Thymus (tissue), 11 donors: ENCODE results near the gene TLL2. TPM values are rescaled to one million over a fixed set of nuclear protein-coding genes. Genes with fewer than 3 reads are reported as not detected.

Source experiments
- DNase-seq, 9 donors: peaks; one replicate each; pipeline ENCODE4 v3.0.0-alpha.2; 2013; ENCODE audit warnings: low spot score in 9 of 9, low read depth in 6 of 9, missing footprints in 1 of 9
- H3K27ac ChIP-seq, 2 donors: one replicate each; pipeline ENCODE4 v1.5.1; 2013; ENCODE audit warnings: control low read depth in 1 of 2, low read depth in 1 of 2, low read length in 1 of 2, mild to moderate bottlenecking in 1 of 2, moderate library complexity in 1 of 2
- H3K27me3 ChIP-seq, 2 donors: one replicate each; pipeline ENCODE4 v1.5.1; 2013; ENCODE audit warnings: low read length in 1 of 2; ENCODE audit not compliant: control insufficient read depth in 2 of 2, insufficient read depth in 1 of 2
- H3K36me3 ChIP-seq, 2 donors: one replicate each; pipeline ENCODE4 v1.5.1; 2013; ENCODE audit warnings: low read length in 1 of 2, mild to moderate bottlenecking in 1 of 2, moderate library complexity in 1 of 2; ENCODE audit not compliant: control insufficient read depth in 2 of 2, insufficient read depth in 2 of 2
- H3K4me1 ChIP-seq, 2 donors: one replicate each; pipeline ENCODE4 v1.5.1; 2013; ENCODE audit warnings: low read length in 2 of 2; ENCODE audit not compliant: control insufficient read depth in 2 of 2, insufficient read depth in 2 of 2
- H3K4me3 ChIP-seq, 2 donors: one replicate each; pipeline ENCODE4 v1.5.1; 2013; ENCODE audit warnings: low read length in 2 of 2, control low read depth in 1 of 2, mild to moderate bottlenecking in 1 of 2
- H3K9me3 ChIP-seq, 2 donors: one replicate each; pipeline ENCODE4 v1.5.1; 2013; ENCODE audit warnings: low read length in 1 of 2, mild to moderate bottlenecking in 1 of 2; ENCODE audit not compliant: control insufficient read depth in 2 of 2, insufficient read depth in 1 of 2
- WGBS: extraction: QIAGEN DNeasy Blood & Tissue Kit; methylation state at CpG from one replicate; pipeline ENCODE4 v1.1.7; 2013; 5-methylcytosine and 5-hydroxymethylcytosine counted together
- polyA plus RNA-seq: library from polyadenylated mRNA; stranded (reverse); fragments of 200-250 nt; gene quantifications from one replicate; pipeline ENCODE4 v1.2.3, GENCODE V29; 2013
- total RNA-seq: library from RNA; stranded (reverse); fragments of 120-200 nt; gene quantifications from one replicate; pipeline ENCODE4 v1.2.4, GENCODE V29; 2013
- donor health status: healthy.

The TLL2 gene
- total and polyA plus RNA-seq, 2 donors = 0.05 to 0.23 TPM

DNA sequence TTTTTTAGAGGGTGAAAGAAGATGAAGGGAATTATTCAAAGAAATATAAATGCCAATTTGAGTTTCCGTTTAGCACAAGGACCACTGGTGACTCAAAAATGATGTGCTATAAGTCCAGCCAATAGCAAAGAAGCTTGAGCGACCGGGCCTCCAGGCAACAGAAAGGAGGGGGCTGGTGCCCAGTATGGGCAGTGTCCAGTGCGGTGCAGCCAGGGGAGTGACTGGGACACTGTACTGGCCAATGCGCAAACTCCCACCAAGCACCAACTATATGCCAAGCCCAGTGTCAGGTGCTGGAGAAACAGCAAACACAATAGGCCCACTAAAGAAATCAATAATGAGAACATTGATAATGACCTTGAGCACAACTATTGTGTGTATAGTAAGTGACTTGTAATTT lies 144.8 kb downstream of the TLL2 start:
- WGBS = 97% methylated on average over 5 of the region's 5 CpGs
- Histone ChIP-seq H3K9me3 (no peaks in the 10 kb centered on the region), H3K36me3 (no peaks in the 10 kb centered on the region), H3K27me3 (no peaks in the 10 kb centered on the region), H3K4me1 (no peaks in the 10 kb centered on the region), H3K4me3 (no peak overlapping the region), H3K27ac (no peak overlapping the region)
- DNase-seq = no peak

DNA sequence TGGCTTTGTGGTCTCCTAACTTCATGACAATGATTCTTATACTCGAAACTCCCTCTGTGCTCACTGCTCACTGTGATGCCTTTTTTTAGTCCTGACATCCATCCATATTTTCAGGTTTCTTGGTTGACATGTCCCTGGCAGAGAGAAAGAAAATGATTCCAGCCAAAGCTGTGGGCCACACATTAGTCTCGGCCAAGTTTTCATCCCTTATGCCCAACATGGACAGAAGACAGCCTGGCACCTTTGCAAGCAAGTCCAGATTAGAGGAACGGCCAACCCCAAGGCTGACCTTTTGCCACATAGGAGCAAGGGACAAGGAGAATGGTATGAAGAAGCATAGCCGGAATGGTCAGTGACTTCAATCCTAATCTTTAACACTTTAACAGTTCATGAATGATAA lies 146.3 kb downstream of the TLL2 start:
- Histone ChIP-seq H3K9me3 (no peaks in the 10 kb centered on the region), H3K27me3 (no peaks in the 10 kb centered on the region), H3K36me3 (no peaks in the 10 kb centered on the region), H3K27ac (no peak overlapping the region), H3K4me3 (no peak overlapping the region), H3K4me1 (no peaks in the 10 kb centered on the region)
- DNase-seq = no peak
- WGBS = 96% methylated on average over 4 of the region's 4 CpGs

DNA sequence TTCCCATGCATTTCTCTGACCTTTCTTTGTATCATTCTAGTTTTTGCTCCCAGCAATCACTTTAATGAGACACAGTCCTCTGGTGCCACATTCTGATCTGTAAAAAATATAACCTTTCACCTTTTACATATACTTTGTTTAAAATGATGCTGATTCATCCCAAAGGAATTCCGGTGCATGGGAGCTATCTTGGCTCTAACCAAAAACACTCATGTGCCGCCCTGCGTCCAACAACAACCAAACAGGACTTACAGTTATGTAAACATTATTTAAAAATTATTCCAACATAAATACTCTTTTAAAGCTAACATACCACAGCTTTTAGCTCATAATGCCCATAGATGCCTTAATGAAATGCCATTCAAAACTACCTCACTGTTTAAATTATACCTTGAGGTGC lies 147.2 kb downstream of the TLL2 start:
- no peak for DNase-seq
- Histone ChIP-seq H3K27ac (no peak overlapping the region), H3K36me3 (no peaks in the 10 kb centered on the region), H3K27me3 (no peaks in the 10 kb centered on the region), H3K4me1 (no peaks in the 10 kb centered on the region), H3K4me3 (no peak overlapping the region), H3K9me3 (no peaks in the 10 kb centered on the region)
- WGBS = 97% methylated on average over 3 of the region's 3 CpGs

DNA sequence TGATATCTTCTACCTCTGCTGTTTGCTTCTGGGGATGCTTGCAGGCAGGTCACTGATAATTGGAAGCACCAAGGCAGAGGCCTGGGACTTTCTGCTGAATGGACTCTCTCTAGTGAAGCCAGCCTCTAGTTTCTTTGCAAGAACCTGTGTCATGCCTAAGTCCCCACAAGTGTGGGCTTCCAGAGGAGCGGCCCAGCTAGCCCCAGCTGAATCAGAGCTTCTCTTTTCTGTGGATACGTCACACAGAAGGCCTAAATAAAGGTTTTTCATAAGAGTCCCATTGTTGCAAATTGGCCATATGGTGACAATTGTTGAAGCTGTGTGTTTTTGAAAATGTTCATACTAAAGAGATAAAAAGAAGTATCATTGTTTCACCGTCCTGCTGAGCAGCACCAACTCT lies 148.2 kb downstream of the TLL2 start:
- no peak for DNase-seq
- no peaks in the 10 kb centered on the region for H3K36me3 ChIP-seq
- no peaks in the 10 kb centered on the region for H3K27me3 ChIP-seq
- no peaks in the 10 kb centered on the region for H3K4me1 ChIP-seq
- 94% methylated on average over 3 of the region's 3 CpGs for WGBS
- no peaks in the 10 kb centered on the region for H3K9me3 ChIP-seq
- H3K27ac ChIP-seq = no peak overlapping the region
- H3K4me3 ChIP-seq = no peak overlapping the region

DNA sequence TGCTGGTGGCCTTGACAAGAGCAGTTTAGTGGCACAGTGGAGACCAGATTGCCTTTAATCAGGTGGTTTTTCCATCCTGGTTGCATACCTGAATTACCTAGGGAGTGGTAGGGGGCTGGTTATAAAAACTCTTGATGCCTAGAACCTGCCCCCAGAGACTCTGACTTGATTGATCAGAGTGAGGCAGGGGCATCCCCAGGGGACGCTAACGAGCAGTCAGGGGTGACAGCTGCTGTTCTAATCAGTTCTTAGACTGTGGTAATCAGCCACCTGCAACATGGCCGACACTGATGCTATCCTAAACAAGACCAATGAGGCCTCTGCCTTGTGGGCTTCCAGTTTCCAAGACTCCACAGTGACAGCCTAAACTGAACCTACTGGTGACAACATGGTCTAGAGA lies 153.0 kb downstream of the TLL2 start:
- Histone ChIP-seq H3K36me3 (peaks cover 0 to 14% of the 10 kb centered on the region in 2 donors), H3K27ac (no peak overlapping the region)

DNA sequence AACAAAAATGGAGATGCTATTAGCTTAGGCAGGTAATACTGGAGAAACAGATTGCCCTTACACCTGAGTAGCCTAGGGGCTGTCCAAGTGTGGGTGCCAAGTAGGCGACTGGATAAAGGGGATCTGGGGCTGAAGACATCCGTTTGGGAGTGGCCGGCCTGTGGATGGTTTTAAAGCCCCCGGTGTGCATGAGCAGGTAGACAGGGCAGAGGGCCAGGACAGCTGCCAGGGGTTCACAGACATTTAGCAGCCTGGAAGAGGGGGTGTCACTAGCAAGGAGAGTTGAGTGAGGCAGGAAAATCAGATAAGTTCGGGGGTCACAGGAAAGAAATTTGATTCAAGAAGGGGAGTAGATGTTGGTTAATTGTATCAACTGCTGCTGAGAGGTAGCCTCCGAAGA lies 153.4 kb downstream of the TLL2 start:
- H3K36me3 ChIP-seq = peaks cover 0 to 17% of the 10 kb centered on the region in 2 donors
- 98% methylated on average over 6 of the region's 6 CpGs for WGBS
- H3K27ac ChIP-seq = no peak overlapping the region
- H3K4me1 ChIP-seq = no peaks in the 10 kb centered on the region
- H3K27me3 ChIP-seq = peaks cover 0 to 6% of the 10 kb centered on the region in 2 donors
- no peaks in the 10 kb centered on the region for H3K9me3 ChIP-seq
- no peak overlapping the region for H3K4me3 ChIP-seq
- no peak for DNase-seq

More for the DNA sequence above, 153.0 kb downstream of the TLL2 start:
- no peaks in the 10 kb centered on the region for H3K9me3 ChIP-seq
- H3K4me1 ChIP-seq = no peaks in the 10 kb centered on the region
- DNase-seq = no peak
- H3K4me3 ChIP-seq = no peak overlapping the region
- 96% methylated on average over 3 of the region's 3 CpGs for WGBS
- peaks cover 0 to 6% of the 10 kb centered on the region in 2 donors for H3K27me3 ChIP-seq

DNA sequence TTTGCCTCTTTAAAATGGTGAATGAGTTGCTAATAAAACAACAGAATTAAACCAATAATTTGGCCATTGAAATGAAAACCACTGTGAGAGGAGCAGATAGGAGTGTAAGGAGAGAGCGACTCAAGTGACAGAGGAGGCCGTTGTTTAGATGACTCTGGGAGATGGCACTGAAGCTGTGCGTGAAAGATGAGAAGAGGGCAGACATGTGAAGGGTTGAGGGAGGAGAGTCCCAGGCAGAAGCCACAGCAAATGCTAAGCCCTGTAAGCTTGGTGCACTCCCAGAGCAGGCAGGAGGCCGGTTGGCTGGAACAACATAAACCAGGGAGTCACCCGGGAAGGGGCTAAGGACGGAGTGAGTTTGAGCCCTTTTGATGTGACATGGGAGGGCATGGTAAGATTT lies 154.1 kb downstream of the TLL2 start:
- Histone ChIP-seq H3K27ac (no peak overlapping the region), H3K9me3 (no peaks in the 10 kb centered on the region), H3K4me1 (no peaks in the 10 kb centered on the region), H3K36me3 (peaks cover 0 to 20% of the 10 kb centered on the region in 2 donors), H3K4me3 (no peak overlapping the region), H3K27me3 (peaks cover 0 to 6% of the 10 kb centered on the region in 2 donors)
- DNase-seq = no peak
- 91% methylated on average over 6 of the region's 6 CpGs for WGBS

DNA sequence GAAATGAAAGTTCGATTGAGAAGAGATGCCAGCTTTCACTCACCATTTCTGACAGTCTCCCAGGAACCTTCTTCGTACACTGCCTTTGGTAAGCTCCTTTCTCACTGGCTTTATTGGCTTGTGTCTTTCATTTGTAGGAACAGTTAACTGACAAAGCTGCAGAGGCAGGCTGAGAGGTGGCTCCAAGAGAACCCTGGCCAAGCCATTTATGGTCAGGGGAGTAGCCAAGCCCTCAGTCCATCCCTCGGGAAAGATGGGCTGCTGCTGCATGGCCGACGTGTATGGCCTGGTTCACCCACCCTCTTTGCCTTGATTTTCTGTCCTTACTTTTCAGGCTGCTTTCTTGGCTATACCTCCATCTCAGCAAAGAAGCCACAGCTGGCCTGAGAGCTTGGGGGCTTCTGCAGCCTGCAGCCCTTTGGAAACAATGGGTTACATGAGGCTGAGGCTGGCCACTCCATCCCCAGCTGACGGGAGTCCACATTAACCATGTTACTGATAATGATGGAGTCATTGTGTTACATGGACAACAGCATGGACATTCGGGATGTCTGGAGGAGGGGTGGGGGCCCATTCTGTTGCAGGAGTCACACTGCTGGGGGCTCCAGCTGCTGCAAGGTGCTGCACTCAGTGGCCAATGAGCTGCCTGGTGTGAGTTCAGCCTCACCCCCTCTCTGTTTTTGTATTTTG lies 154.7 kb downstream of the TLL2 start, which contains the start of gene OPALIN:
Gene OPALIN, minus strand, starts transcription at position 152 of the 690 bp plus-strand sequence. Its CDS starts 106 bp downstream, at position 46.
- no peak within 1 kb of the TSS for H3K27ac ChIP-seq
- peaks cover 0 to 20% of the 10 kb centered on the region in 2 donors for H3K36me3 ChIP-seq
- no peak for DNase-seq
- H3K9me3 ChIP-seq = no peaks in the 10 kb centered on the region
- WGBS = 96% methylated on average over 7 of the region's 7 CpGs
- H3K27me3 ChIP-seq = peaks cover 0 to 6% of the 10 kb centered on the region in 2 donors
- no peaks in the 10 kb centered on the region for H3K4me1 ChIP-seq
- H3K4me3 ChIP-seq = no peak within 1 kb of the TSS

DNA sequence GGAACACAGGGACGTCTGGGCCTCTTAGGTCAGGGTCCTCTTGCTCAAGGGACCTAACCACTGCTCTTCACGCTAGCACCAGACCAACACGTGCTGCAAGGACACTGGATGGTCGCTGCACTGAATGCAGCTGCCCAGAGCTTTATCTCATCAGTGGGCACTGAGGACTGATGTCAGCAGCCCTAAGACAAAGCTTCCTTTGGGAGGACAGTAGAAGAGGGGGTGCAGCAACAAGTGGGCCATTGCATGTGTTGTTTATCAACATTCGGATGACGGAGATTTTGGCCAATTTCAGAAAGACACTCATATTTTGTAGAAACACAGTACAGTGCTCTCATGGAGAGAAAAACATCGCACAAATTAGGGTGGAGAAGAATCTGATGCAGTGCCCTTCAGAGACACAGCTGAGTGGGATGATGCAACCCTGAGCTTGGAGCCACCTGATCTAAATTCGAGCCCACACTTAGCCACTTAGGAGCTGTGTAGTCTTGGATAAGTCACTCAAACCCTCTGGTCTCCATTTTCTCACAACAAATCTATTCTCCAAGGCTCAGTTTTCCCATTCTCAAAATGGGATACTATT lies 156.6 kb downstream of the TLL2 start:
- Histone ChIP-seq H3K27ac (no peak overlapping the region), H3K9me3 (no peaks in the 10 kb centered on the region), H3K4me1 (no peaks in the 10 kb centered on the region), H3K4me3 (no peak overlapping the region), H3K36me3 (peaks cover 0 to 23% of the 10 kb centered on the region in 2 donors), H3K27me3 (peaks cover 0 to 9% of the 10 kb centered on the region in 2 donors)
- no peak for DNase-seq
- 94% methylated on average over 8 of the region's 8 CpGs for WGBS
